Loucy (cell line): ENCODE measurements around the gene CDH4.

Experiments used
- EZH2phosphoT487 ChIP-seq: fragments of 200-600 bp; IDR thresholded peaks from 2 replicates; pipeline ENCODE4 v1.6.1; 2018; ENCODE audit warnings: antibody characterized with exemption, mild to moderate bottlenecking, moderate library complexity, borderline replicate concordance
- TF ChIP-seq, protein P1 (sequence below): fragments of 200-600 bp; sonication (generic); conservative IDR thresholded peaks from 2 replicates; pipeline ENCODE4 v1.5.1; 2014; ENCODE audit warnings: mild to moderate bottlenecking, antibody characterized with exemption, low read length

DNA sequence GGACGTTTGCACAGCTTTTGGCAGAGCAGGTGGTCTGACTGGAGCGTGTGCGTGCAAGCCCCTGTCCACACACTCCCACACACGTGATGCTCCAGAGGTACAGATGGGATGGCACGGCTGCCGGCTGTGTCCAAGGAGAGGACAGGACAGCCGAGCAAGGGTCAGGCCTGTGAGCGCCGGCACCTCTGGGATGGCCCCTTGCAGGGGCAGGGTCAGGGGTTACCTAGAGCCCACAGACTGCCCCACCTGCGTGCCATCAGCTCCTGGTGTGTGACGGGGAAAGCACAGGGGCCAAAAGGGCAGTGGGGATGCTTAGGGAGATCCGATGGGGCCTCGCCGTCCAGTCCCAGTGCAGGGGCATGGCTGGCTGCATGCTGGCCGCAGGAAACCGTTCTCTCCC lies 623.9 kb downstream of the CDH4 start:
- TF ChIP-seq, protein P1, sequence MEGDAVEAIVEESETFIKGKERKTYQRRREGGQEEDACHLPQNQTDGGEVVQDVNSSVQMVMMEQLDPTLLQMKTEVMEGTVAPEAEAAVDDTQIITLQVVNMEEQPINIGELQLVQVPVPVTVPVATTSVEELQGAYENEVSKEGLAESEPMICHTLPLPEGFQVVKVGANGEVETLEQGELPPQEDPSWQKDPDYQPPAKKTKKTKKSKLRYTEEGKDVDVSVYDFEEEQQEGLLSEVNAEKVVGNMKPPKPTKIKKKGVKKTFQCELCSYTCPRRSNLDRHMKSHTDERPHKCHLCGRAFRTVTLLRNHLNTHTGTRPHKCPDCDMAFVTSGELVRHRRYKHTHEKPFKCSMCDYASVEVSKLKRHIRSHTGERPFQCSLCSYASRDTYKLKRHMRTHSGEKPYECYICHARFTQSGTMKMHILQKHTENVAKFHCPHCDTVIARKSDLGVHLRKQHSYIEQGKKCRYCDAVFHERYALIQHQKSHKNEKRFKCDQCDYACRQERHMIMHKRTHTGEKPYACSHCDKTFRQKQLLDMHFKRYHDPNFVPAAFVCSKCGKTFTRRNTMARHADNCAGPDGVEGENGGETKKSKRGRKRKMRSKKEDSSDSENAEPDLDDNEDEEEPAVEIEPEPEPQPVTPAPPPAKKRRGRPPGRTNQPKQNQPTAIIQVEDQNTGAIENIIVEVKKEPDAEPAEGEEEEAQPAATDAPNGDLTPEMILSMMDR = no peak
- no peak for TF ChIP-seq EZH2phosphoT487
